ENCODE measurements around the gene CLASRP.

- TF ChIP-seq, protein P1, sequence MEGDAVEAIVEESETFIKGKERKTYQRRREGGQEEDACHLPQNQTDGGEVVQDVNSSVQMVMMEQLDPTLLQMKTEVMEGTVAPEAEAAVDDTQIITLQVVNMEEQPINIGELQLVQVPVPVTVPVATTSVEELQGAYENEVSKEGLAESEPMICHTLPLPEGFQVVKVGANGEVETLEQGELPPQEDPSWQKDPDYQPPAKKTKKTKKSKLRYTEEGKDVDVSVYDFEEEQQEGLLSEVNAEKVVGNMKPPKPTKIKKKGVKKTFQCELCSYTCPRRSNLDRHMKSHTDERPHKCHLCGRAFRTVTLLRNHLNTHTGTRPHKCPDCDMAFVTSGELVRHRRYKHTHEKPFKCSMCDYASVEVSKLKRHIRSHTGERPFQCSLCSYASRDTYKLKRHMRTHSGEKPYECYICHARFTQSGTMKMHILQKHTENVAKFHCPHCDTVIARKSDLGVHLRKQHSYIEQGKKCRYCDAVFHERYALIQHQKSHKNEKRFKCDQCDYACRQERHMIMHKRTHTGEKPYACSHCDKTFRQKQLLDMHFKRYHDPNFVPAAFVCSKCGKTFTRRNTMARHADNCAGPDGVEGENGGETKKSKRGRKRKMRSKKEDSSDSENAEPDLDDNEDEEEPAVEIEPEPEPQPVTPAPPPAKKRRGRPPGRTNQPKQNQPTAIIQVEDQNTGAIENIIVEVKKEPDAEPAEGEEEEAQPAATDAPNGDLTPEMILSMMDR (conservative IDR thresholded peaks at IDR 0.05; ENCODE audit: low read depth, low read length): no peak
- no peak for TF ChIP-seq EZH2 (IDR thresholded peaks at IDR 0.05; ENCODE audit: low read length, unreplicated experiment)
These were observed 36.6 kb downstream of the CLASRP start for GRCh38 chr19:45075301-45076028.

All from PC-3 (cell line).